Measurements from ENCODE around the gene RIMS3.
"Not testable (repeated sequence)": the region's sequence is repeated elsewhere in the genome, so short reads cannot be mapped to it uniquely, and the experiment has no call there.

The RIMS3 gene

DNA sequence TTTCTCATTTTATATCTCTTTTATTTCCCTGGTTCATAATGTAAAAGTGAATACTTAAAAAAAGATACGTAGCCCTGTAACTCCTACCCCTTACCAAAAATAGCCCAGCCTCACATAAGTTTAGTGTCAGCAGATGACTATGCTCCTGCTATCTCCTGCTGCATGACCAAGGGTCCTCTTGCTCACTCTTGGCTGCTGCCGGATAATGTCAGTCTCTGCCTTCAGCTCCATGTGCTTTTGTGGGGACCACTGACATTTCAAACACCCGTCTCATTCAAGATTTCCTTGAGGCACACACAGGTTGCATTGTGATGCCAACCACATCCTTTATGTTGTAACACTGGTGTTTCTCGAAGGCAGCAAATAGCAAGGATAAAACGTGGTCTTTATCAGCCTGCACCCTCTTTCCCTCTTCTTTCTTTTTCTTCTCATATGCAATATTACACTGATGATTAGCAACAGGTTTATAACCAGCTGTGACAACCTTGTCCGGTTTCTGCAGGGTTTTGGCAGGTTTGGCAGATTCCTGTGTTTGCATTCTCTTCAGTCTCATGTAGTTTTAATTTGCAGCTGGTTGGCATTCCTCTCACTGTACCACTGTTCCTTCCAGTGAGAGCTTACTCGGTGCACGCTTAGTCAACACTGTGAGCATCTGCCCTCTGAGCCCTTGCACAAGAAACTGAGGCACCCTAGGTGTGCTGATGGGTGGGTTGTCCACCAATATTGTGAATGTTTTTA lies 71.9 kb downstream of the RIMS3 start:
- DNase-seq (ENCODE audit: low spot score), result no peak

DNA sequence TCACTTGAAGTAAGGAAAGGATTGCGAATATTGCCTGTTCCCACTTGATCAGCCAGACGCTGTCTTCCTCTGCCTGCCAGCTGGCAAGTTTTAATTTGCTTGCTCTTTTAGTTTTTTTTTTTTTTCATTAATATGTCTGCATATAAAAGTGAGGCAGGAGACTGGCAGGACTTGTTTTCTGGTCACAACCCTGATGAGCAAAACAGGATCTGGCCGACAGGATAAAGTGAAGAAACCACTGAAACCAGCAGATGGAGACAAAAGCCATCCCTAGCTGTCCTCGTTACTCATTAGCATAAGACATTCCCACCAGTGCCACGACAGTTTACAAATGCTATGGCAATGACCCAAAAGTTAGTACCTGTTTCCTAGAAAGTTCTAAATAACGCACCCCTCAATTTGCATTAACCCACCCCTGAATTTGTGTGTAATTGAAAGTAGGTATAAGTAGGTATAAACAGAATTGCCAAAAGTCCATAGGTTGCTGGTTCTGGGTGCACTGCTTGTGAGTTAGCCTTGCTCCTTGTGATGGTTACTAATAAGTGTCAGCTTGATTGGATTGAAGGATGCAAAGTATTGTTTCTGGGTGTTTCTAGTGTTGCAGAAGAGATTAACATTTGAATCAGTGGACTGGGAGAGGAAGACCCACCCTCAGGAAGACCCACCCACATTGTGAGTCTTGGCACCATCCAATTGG lies 73.2 kb downstream of the RIMS3 start:
- peak; percentile 22 for DNase-seq (ENCODE audit: low spot score)

DNA sequence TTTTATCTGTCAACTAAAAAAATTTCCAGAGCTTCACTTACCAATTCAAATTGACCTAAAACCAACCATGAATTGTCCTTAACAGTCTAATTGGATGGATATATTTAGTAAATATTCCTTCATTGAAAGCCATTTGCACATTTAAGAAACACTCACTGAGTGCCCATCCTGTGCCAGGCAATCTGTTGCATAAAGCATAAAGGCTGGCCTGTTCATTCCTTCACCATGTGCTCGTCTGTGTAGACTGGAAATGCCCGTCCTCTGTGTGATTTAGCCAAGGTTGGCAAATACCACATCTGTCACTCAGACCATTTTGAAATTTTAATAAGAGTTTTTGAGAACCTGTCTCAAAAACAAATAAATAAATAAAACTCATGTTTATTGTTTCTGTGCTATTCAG lies 76.9 kb downstream of the RIMS3 start:
- no peak for DNase-seq (ENCODE audit: low spot score)

DNA sequence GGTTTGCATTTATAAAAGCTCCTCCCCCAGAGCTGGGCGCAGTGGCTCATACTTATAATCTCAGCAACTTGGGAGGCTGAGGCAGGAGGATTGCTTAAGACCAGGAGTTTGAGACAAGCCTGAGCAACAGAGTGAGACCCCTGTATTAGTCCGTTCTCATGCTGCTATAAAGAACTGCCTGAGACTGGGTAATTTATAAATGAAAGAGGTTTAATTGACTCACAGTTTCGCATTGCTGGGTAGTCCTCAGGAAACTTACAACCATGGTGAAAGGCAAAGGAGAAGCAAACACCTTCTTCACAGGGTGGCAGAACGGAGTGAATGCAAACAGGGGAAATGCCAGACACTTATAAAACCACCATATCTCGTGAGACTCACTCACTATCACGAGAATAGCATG lies 81.5 kb downstream of the RIMS3 start:
- peak; percentile 7 for DNase-seq (ENCODE audit: low spot score)

DNA sequence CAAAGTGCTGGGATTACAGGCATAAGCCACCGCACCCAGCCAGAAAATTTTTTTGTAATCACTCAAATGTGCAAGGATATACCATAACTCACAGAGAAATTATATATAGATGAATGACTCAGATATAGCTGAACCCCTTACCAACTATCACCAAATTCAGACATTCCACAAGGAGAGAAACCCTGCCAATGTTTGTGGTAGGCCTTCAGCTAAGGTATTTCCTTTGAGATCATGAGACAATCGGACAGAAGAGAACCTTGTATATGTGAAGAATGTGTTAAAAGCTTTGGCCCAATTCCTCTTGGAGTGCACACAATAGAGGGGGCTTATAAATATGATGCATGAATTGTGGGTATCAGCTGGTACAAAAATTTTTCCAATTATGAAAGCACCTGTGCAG lies 83.4 kb downstream of the RIMS3 start:
- DNase-seq (ENCODE audit: low spot score), result no peak

DNA sequence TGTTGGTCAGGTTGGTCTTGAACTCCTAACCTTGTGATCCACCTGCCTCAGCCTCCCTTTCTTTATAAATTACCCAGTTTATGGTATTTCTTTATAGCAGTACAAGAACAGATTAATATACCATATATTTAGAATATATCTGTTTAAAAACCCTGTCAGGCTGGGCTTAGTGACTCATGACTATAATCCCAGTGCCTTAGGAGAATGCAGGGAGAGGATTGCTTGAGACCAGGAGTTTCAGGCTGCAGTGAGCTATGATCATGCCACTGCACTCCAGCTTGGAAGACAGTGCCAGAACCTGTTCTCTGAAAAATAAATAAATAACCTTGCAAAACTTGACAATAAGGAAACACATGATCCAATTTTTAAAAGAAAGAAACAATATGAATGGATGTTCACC lies 90.1 kb downstream of the RIMS3 start:
- DNase-seq (ENCODE audit: low spot score), result no peak

DNA sequence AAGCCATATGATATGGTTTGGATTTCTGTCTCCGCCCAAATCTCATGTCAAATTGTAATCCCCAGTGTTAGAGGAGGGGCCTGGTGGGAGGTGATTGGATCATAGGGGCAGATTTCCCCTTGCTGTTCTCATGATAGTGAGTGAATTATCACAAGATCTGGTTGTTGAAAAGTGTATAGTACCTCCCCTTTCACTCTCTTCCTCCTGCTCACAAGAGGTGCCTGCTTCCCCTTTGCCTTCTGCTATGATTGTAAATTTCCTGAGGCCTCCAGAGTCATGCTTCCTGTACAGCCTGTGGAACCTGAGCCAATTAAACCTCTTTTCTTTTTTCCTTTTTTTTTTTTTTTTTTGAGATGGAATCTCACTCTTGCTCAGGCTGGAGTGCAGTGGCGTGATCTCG lies 90.7 kb downstream of the RIMS3 start:
- not testable (repeated sequence) for DNase-seq (ENCODE audit: low spot score)
